Measurements from ENCODE around the gene PDE4B.

- TF ChIP-seq CTCF (IDR thresholded peaks at IDR 0.05) (no peak), POLR2A (IDR thresholded peaks at IDR 0.05) (no peak)
Observed at GRCh38 chr1:66332548-66332901, 539.8 kb downstream of the PDE4B start.

Data from body of pancreas (tissue), 4 donors.